HepG2 (cell line): Measurements from ENCODE around the gene MPZL3. TPM values are rescaled to one million over a fixed set of nuclear protein-coding genes. Genes with fewer than 3 reads are reported as not detected.

Experiments used
- DRAP1 ChIP-seq: IDR thresholded peaks from 2 replicates; pipeline ENCODE4 v1.6.1; 2016; ENCODE audit warnings: missing genetic modification reagents, missing compliant biosample characterization
- HINFP ChIP-seq: sonication (generic); formaldehyde crosslinking; IDR thresholded peaks from 2 replicates; pipeline ENCODE4 v1.4.0; 2020; ENCODE audit warnings: low read depth, mild to moderate bottlenecking, missing genetic modification reagents
- HOXA3 ChIP-seq: sonication (generic); formaldehyde crosslinking; IDR thresholded peaks from 2 replicates; pipeline ENCODE4 v1.5.0; 2020; ENCODE audit warnings: missing genetic modification reagents
- NCOR1 ChIP-seq: fragments of 200-600 bp; sonication (generic); IDR thresholded peaks from 2 replicates; pipeline ENCODE4 v1.7.0; 2017; ENCODE audit warnings: antibody characterized with exemption, low read length, borderline replicate concordance
- POLR2A ChIP-seq, 2 experiments: IDR thresholded peaks; 2 replicates each; pipeline ENCODE4 v1.6.1; 2011; ENCODE audit warnings: low read depth in 2 of 2, low read length in 2 of 2, mild to moderate bottlenecking in 1 of 2, moderate library complexity in 1 of 2; ENCODE audit not compliant: insufficient read depth in 1 of 2
- REL ChIP-seq: sonication (generic); formaldehyde crosslinking; conservative IDR thresholded peaks from 2 replicates; pipeline ENCODE4 v1.8.0; 2022; ENCODE audit warnings: mild to moderate bottlenecking, missing genetic modification reagents, moderate library complexity
- SIX4 ChIP-seq: sonication (generic); formaldehyde crosslinking; IDR thresholded peaks from 2 replicates; pipeline ENCODE4 v1.4.0; 2020; ENCODE audit warnings: missing genetic modification reagents
- SP4 ChIP-seq: sonication (generic); formaldehyde crosslinking; IDR thresholded peaks from 2 replicates; pipeline ENCODE4 v1.8.1; 2023; ENCODE audit warnings: mild to moderate bottlenecking, missing genetic modification reagents
- ZBED4 ChIP-seq: sonication (generic); formaldehyde crosslinking; IDR thresholded peaks from 2 replicates; pipeline ENCODE4 v1.4.0; 2020; ENCODE audit warnings: missing genetic modification reagents, borderline replicate concordance
- ZNF18 ChIP-seq: sonication (generic); formaldehyde crosslinking; IDR thresholded peaks from 2 replicates; pipeline ENCODE4 v1.8.0; 2022; ENCODE audit warnings: mild to moderate bottlenecking, missing genetic modification reagents; ENCODE audit not compliant: insufficient replicate concordance
- ZNF280B ChIP-seq: sonication (generic); formaldehyde crosslinking; IDR thresholded peaks from 2 replicates; pipeline ENCODE4 v1.5.0; 2020; ENCODE audit warnings: missing genetic modification reagents, mild to moderate bottlenecking, borderline replicate concordance
- ZNF580 ChIP-seq: IDR thresholded peaks from 2 replicates; pipeline ENCODE4 v1.6.1; 2016; ENCODE audit warnings: low read depth, borderline replicate concordance
- ZNF772 ChIP-seq: sonication (generic); formaldehyde crosslinking; IDR thresholded peaks from 2 replicates; pipeline ENCODE4 v1.5.0; 2020; ENCODE audit warnings: mild to moderate bottlenecking, missing genetic modification reagents
- ZNF790 ChIP-seq: sonication (generic); formaldehyde crosslinking; IDR thresholded peaks from 2 replicates; pipeline ENCODE4 v1.8.0; 2022; ENCODE audit warnings: missing genetic modification reagents, mild to moderate bottlenecking, borderline replicate concordance
- ZSCAN21 ChIP-seq: sonication (generic); formaldehyde crosslinking; IDR thresholded peaks from 2 replicates; pipeline ENCODE4 v1.8.0; 2022; ENCODE audit warnings: mild to moderate bottlenecking, missing genetic modification reagents, moderate library complexity, borderline replicate concordance
- polyA plus RNA-seq, 8 experiments: library from polyadenylated mRNA; depleted of rRNA in 3 of 8; stranded (reverse) in 7 of 8; unstranded in 1 of 8; fragments of >200 nt; fragmentation: Illumina TruSeq in 4 of 8; extraction: Trizol in 4 of 8; gene quantifications; 2 replicates each; pipeline versions ENCODE4 v1.2.1 to v1.2.3, GENCODE V29; 2011 to 2016; ENCODE audit warnings: low read depth in 4 of 8, missing spikeins in 1 of 8, mixed read lengths in 1 of 8; ENCODE audit not compliant: insufficient read depth in 1 of 8
- total RNA-seq, 5 experiments: library from RNA; depleted of rRNA; stranded (reverse); fragments of >200 nt; fragmentation: Illumina TruSeq; extraction: Trizol; gene quantifications; 2 replicates each; pipeline ENCODE4 v1.2.3, GENCODE V29; 2016; ENCODE audit warnings: low read depth in 1 of 5

Gene MPZL3
- total and polyA plus RNA-seq, 2 of the 13 experiments (the other 11 are each of a cell fraction or from before 2014, with no cell fraction given): 5.3 to 9.3 TPM

GRCh38 chr11:118202599-118203422 is 49.4 kb downstream of the MPZL3 start (continued):
- peak; percentile 74; the same call in 1 of the 2 replicates for TF ChIP-seq HINFP (CRISPR knock-in tag)
- peak; percentile 67 for TF ChIP-seq POLR2A (IDR thresholded peaks at IDR 0.05; ENCODE audit: insufficient read depth in 1 of 2, low read depth in 2 of 2, low read length in 2 of 2)
- TF ChIP-seq ZNF790: no peak
- peak; percentile 68; the same call in 1 of the 2 replicates for TF ChIP-seq NCOR1
- peak; percentile 58 for TF ChIP-seq ZNF18 (CRISPR knock-in tag)
- TF ChIP-seq SIX4: peak; percentile 46
- TF ChIP-seq REL (CRISPR knock-in tag): no peak
- peak; percentile 79 for TF ChIP-seq DRAP1 (CRISPR knock-in tag)
- 0 out of 2 replicates have a peak, but pooled peaks have one; percentile 37 for TF ChIP-seq SP4
- TF ChIP-seq ZSCAN21 (CRISPR knock-in tag): 0 out of 2 replicates have a peak, but pooled peaks have one; percentile 37
- no peak; the same call in 1 of the 2 replicates for TF ChIP-seq ZNF280B
- TF ChIP-seq ZBED4 (CRISPR knock-in tag): peak; percentile 82; the same call in 1 of the 2 replicates
- TF ChIP-seq ZNF580 (CRISPR knock-in tag): peak; percentile 87; the same call in 1 of the 2 replicates
- peak; percentile 84; the same call in 1 of the 2 replicates for TF ChIP-seq HOXA3 (CRISPR knock-in tag)
- TF ChIP-seq ZNF772 (CRISPR knock-in tag): peak; percentile 24; the same call in 1 of the 2 replicates
